Nephron progenitor cell (in vitro differentiated cells): Measurements from ENCODE around the gene CREBZF.

Experiments
- DNase-seq: peaks from one replicate; pipeline ENCODE4 v3.0.0; 2021
- H3K27ac Mint-ChIP-seq: 2 replicates; pipeline ENCODE4 v1.8.0; 2021; ENCODE audit warnings: mild to moderate bottlenecking, moderate library complexity, mixed read lengths
- H3K27me3 Mint-ChIP-seq: 2 replicates; pipeline ENCODE4 v1.8.0; 2021; ENCODE audit warnings: mild to moderate bottlenecking, low read depth, mixed read lengths; ENCODE audit not compliant: poor library complexity
- H3K36me3 Mint-ChIP-seq: 2 replicates; pipeline ENCODE4 v1.8.0; 2021; ENCODE audit warnings: low read depth, mixed read lengths
- H3K4me1 Mint-ChIP-seq: 2 replicates; pipeline ENCODE4 v1.8.0; 2021; ENCODE audit warnings: mixed read lengths
- H3K4me3 Mint-ChIP-seq: 2 replicates; pipeline ENCODE4 v1.8.0; 2021; ENCODE audit warnings: mild to moderate bottlenecking, moderate library complexity, mixed read lengths
- H3K9me3 Mint-ChIP-seq: 2 replicates; pipeline ENCODE4 v1.8.0; 2021; ENCODE audit warnings: mild to moderate bottlenecking, moderate library complexity, mixed read lengths
- TF ChIP-seq, protein P1 (sequence below): fragments of 200-600 bp; sonication (generic); IDR thresholded peaks from 2 replicates; pipeline ENCODE4 v1.5.0; 2021; ENCODE audit warnings: antibody characterized with exemption

The CREBZF gene

GRCh38 chr11:85704967-85705366, 40.0 kb upstream of the CREBZF start:
- Mint-ChIP-seq H3K36me3 (peaks cover 20% of the 10 kb centered on the region), H3K27ac (peak overlapping the region; percentile 30), H3K9me3 (peaks cover 25% of the 10 kb centered on the region), H3K4me1 (peaks cover 11% of the 10 kb centered on the region), H3K4me3 (no peak overlapping the region), H3K27me3 (no peaks in the 10 kb centered on the region)
- DNase-seq = no peak
- TF ChIP-seq, protein P1, sequence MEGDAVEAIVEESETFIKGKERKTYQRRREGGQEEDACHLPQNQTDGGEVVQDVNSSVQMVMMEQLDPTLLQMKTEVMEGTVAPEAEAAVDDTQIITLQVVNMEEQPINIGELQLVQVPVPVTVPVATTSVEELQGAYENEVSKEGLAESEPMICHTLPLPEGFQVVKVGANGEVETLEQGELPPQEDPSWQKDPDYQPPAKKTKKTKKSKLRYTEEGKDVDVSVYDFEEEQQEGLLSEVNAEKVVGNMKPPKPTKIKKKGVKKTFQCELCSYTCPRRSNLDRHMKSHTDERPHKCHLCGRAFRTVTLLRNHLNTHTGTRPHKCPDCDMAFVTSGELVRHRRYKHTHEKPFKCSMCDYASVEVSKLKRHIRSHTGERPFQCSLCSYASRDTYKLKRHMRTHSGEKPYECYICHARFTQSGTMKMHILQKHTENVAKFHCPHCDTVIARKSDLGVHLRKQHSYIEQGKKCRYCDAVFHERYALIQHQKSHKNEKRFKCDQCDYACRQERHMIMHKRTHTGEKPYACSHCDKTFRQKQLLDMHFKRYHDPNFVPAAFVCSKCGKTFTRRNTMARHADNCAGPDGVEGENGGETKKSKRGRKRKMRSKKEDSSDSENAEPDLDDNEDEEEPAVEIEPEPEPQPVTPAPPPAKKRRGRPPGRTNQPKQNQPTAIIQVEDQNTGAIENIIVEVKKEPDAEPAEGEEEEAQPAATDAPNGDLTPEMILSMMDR = no peak

DNA sequence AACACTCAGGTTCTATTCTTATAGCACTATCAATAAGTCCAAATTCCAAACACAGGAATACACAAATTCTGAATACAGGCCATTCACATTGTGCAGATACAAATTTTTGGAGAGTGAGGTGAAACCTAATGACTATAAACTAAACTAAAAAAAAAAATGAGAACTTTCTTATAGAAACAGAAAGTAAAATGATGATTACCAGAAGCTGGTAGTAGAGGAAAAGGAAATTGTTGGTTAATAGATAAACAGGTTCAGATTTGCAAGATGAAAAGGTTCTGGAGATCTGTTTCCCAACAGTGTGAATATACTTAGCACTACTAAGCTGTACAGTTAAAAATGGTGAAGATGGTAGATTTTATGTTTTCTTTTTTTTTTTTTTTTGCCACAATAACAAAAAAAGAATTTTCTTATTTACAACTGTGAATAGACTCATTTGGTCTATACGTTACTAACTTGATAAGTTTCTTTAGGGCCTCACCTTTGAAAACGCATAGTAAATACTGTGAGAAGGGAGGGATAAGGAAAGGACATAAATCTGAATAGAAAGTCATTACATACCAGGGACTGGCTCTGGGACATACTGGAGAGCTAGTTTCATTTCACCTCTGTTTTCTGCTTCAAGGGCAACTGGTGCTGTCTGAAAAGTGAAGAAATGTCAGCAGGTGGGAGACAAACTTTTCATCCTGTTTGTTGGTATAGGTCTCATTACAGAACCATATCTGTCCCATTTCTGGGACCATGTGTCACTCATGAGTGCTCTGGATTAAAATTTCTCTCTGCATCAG, 35.2 kb upstream of the CREBZF start:
- TF ChIP-seq, protein P1 = no peak
- peaks cover 10% of the 10 kb centered on the region for H3K36me3 Mint-ChIP-seq
- H3K27ac Mint-ChIP-seq = peak overlapping the region; percentile 37
- peaks cover 18% of the 10 kb centered on the region for H3K9me3 Mint-ChIP-seq
- no peak for DNase-seq
- no peak overlapping the region for H3K4me3 Mint-ChIP-seq
- H3K27me3 Mint-ChIP-seq = no peaks in the 10 kb centered on the region
- H3K4me1 Mint-ChIP-seq = peaks cover 20% of the 10 kb centered on the region

DNA sequence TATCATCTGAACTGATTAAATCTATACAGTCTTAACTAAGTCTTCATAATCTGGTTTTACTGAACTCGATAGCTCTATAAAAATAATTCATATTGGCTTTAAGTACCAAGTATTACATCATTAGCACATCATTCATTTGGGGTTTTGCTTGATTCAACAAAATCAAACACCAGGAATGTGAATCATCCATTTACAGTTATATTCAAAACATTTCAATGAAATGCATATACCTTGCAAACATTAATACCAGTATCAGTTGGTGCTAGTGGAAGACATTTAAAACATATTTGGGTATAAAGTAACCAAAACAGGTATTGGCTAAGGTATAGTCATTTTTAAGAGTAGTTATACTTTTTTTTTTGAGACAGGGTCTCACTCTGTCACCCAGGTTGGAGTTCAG, 33.3 kb upstream of the CREBZF start:
- H3K4me1 Mint-ChIP-seq = peaks cover 15% of the 10 kb centered on the region
- peaks cover 8% of the 10 kb centered on the region for H3K36me3 Mint-ChIP-seq
- peaks cover 7% of the 10 kb centered on the region for H3K9me3 Mint-ChIP-seq
- H3K4me3 Mint-ChIP-seq = no peak overlapping the region
- no peak for DNase-seq
- H3K27me3 Mint-ChIP-seq = no peaks in the 10 kb centered on the region
- TF ChIP-seq, protein P1 = no peak
- no peak overlapping the region for H3K27ac Mint-ChIP-seq

GRCh38 chr11:85697747-85698146, 32.8 kb upstream of the CREBZF start:
- no peak overlapping the region for H3K27ac Mint-ChIP-seq
- peaks cover 3% of the 10 kb centered on the region for H3K36me3 Mint-ChIP-seq
- H3K4me3 Mint-ChIP-seq = no peak overlapping the region
- H3K27me3 Mint-ChIP-seq = peaks cover 3% of the 10 kb centered on the region
- TF ChIP-seq, protein P1 = no peak
- no peak for DNase-seq
- H3K9me3 Mint-ChIP-seq = peaks cover 3% of the 10 kb centered on the region
- peaks cover 15% of the 10 kb centered on the region for H3K4me1 Mint-ChIP-seq

GRCh38 chr11:85695546-85695945, 30.6 kb upstream of the CREBZF start:
- H3K4me1 Mint-ChIP-seq = peaks cover 15% of the 10 kb centered on the region

More at GRCh38 chr11:85695546-85695945, 30.6 kb upstream of the CREBZF start:
- DNase-seq = no peak
- Mint-ChIP-seq H3K27ac (no peak overlapping the region), H3K36me3 (no peaks in the 10 kb centered on the region), H3K9me3 (no peaks in the 10 kb centered on the region), H3K27me3 (peaks cover 3% of the 10 kb centered on the region), H3K4me3 (no peak overlapping the region)
- TF ChIP-seq, protein P1 = no peak
